ENCODE data around the gene DBT.
"Not testable (repeated sequence)": the region's sequence is repeated elsewhere in the genome, so short reads cannot be mapped to it uniquely, and the experiment has no call there.

Gene DBT

DNA sequence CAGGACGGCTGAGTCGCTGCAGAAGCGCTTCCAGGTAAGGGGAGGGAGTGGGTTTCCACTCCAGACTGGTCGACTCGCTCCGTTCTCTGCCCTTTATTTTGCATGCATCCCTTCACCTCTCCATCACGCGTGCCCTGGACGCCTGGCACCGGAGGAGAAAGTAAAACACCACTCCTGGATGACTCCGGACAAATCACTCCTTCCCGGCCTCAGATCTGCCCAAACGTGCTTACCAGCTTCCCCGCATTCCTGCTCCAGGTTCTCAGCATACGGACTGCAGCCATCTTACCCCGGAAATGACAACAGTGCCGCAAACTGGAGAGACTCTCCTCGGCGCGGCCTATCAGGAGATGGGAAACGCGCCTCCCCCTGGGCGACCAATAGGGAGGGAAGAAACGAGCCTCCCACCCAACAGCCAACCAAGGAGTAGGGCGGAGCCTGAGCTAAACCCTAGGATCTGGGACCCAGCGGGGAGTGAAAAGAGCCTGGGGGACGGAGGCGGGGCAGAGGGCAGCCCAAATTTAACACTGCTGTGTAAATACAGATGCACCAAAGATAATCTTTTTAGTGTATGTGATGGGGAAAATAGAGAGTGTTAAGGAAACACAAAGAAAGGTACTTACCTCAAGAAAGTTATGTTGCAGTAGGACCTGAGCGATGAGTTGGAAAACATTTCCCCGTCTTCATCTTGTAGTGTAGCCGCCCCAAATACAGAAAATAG lies at the start of gene DBT:
Gene DBT, minus strand, starts transcription at position 298 of the 721 bp plus-strand sequence. Its CDS starts 14 bp downstream, at position 284.
- peak; percentile 75 to 91 for DNase-seq (ENCODE audit: low read depth in 1 of 2, low spot score in 1 of 2)

DNA sequence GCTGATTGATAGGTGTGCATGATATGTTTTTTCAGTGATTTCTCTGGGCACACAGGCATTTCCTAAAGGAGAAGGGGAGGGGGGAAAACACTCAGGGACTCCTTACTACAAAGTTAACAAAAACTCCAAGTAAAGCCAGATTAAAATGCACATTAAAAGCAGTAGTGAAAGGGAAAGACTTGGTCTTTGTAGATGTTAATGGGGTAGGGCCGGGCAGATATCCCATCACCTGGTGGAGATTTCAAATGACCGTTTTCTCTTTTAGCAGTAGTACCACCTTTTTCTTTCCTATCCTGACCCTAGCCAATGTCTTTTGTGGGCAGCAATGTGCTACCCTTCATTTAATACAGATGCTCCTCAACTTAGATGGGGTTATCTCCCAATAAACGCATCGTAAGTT lies 48.9 kb upstream of the DBT start:
- no peak for DNase-seq (ENCODE audit: low read depth in 1 of 2, low spot score in 1 of 2)

DNA sequence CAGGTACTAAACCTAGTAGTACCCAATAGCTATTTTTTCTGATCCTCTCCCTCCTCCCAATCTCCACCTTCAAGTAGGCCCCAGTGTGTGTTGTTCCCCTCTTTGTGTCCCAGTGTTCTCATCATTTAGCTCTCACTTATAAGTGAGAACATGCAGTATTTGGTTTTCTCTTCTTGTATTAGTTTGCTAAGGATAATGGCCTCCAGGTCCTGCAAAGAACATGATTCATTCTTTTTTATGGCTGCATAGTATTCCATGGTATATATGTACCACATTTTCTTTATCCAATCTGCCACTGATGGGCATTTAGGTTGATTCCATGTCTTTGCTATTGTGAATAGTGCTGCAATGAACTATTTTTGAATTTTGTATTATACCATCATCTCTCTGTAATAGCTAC lies 47.4 kb upstream of the DBT start:
- not testable (repeated sequence) for DNase-seq (ENCODE audit: low read depth in 1 of 2, low spot score in 1 of 2)

DNA sequence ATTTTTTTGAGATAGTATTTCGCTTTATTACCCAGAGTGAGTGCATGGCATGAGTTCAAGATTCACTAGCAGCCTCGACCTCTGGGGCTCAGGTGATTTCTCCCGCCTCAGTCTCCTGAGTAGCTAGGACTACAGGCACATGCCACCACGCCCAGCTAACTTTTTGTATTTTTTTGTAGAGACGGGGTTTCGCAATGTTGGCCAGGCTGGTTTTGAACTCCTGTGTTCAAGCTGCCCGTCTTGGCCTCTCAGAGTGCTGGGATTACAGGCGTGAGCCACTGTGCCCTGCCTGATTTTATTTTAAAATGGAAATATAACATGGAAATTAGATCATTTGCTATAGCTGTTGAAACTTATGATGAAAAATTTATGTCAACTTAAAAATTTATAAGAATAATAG lies 46.5 kb upstream of the DBT start:
- DNase-seq (ENCODE audit: low read depth in 1 of 2, low spot score in 1 of 2): no peak

DNA sequence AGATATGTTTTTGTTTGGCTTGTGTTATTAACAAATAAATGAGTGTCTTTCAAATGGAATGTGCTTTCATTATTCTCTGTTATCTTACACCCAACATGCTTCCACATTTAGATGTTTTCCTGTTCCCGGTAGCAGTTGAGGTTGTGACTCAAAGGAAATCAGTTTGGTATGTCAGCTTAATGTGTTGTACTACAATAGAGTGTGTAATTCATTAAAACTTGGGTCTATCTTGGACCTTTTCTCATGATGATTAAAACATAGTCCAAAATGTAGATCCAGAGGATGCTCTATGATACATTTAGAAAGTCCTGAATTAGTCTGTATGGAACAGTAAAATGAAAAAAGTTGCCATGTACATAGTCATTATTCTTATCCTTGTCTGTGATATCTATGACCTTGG lies 43.1 kb upstream of the DBT start:
- no peak for DNase-seq (ENCODE audit: low read depth in 1 of 2, low spot score in 1 of 2)

DNA sequence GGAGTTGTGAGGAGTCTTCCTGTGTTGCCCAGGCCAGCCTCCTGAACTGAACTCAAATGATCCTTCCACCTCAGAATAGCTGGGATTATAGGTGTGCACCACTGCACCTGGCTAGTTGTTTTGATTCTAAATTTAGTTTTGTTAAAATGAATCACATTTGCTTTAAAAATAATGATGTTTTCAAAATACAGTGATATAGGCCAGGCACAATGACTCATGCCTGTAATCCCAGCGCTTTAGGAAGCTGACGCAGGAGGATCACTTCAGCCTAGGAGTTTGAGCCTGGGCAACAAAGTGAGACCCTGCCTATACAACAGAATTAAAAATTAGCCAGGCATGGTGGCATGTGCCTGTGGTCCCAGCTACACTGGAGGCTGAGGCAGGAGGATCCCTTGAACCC lies 40.7 kb upstream of the DBT start:
- DNase-seq (ENCODE audit: low read depth in 1 of 2, low spot score in 1 of 2): no peak

DNA sequence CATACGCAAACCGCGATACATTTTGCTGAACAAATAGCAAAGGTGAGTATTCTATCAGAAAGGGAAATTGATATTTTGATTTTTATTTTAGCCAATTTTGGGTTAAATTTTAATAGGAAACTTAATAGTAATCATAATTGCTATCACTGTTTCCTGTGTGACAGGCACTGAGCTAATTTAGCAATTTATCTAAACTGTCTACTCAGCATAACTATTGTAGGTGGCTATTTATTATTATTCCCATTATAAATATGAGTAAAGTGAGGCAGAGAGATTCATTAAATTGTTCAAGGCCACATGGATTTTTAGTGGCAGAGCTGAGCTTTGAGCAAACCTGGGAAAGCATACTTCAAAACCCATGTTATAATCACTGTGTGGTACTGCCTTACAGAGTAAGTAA lies 37.5 kb upstream of the DBT start:
- DNase-seq (ENCODE audit: low read depth in 1 of 2, low spot score in 1 of 2): no peak

DNA sequence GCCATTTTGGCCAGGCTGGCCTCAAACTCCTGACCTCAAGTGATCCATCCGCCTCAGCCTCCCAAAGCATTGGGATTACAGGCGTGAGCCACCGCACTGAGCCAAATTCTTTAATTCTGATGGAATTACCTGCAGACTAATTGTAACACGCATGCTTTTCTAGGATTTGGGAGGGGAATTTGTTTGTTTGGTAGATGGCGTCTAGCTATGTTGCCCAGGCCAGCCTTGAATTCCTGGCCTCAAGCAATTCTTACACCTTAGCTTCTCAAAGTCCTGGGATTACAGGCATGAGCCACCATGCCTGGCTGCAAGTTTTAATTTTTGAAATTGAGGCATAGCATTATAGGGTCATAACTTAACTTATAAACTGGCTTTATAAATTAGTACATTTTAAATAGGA lies 35.0 kb upstream of the DBT start:
- no peak for DNase-seq (ENCODE audit: low read depth in 1 of 2, low spot score in 1 of 2)

DNA sequence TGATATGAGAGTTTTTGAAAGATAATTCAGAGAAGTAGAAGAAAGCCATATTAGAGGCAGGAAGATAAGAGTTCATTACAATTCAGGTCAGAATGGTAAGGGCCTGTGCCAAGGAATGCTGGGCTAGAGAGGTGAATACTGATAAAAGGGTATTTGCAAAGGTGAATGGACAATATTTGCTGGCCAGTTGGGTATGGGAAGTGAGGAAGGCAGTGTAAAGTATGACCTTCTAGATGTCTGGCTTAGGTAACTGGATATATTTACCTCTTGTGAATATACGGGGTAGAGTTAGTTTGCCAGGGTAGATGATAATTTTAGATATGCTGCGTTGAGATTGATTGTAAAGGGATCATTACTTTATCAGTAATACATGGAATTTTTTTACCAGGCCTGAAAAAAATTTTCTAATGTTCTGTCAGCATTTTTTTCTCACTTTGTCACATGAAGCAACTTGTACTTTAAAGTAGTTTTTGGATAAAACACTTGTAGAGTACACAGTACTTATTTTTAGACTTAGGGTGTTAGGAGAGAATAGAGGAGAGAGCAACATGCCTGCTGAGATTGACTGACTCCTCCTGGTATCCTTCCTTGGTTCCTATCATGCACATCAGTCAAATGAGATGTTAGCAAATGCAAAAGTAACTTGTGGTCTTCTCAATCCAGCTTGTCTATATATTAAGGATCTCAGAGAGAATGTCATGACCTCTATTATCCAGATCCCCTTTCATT lies 30.5 kb upstream of the DBT start:
- no peak for DNase-seq (ENCODE audit: low read depth in 1 of 2, low spot score in 1 of 2)

DNA sequence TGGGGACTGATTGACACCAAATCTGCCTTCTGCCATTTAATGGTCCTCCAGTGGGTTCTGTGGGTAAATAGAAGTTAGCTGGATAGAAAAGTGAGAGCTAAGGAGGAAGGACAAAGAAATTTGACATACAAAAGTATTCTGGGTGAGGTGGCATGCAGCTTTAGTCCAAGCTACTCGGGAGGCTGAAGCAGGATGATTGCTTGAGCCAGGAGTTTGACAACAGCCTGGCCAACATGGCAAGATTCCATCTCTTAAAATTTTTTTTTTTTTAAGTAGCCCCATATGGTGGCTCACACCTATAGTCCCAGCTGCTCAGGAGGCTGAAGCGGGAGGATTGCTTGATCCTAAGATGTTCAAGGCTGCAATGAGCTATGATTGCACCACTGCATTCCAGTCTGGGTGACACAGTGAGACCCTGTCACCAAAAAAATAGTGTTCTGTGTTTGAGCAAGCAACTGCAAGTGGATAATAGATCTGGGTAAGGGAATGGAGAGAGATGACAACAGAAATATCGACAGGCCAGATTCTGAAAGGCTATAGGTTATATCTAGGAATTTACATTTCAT lies 29.8 kb upstream of the DBT start:
- DNase-seq (ENCODE audit: low read depth in 1 of 2, low spot score in 1 of 2): no peak

DNA sequence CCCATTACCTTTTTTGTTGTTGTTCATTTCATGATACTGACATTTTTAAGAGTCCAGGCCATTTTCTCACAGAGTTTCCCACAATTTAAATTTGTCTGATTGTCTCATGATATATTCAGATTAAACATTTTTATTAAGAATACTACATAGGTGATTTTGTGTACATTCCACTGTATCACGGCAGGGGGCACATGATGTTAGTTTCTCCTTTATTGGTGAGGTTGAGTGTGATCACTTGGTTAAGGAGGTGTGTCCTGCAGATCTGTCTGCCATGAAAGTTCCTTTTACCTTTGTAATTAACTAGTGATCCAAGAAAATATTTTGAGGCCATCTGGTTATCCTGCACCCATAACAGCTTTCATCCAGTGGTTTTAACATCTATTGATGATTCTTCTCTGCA lies 28.2 kb upstream of the DBT start:
- DNase-seq (ENCODE audit: low read depth in 1 of 2, low spot score in 1 of 2): no peak

DNA sequence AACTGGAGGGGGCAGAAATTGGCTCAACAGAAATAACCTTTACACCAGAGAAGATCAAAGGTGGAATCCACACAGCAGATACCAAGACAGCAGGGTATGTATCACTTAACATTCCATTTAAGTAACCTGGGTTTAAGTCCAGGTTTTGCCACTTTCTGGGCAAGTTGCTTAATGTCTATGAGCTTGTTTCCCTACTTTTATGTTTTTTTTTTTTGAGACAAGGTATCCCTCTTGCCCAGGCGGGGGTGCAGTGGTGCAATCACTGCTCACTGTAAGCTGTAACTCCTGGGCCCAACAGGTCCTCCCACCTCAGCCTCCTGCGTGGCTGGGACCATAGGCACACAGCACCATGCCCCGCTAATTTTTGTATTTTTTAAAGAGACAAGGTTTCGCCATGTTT lies 18.6 kb upstream of the DBT start:
- DNase-seq (ENCODE audit: low read depth in 1 of 2, low spot score in 1 of 2): no peak

DNA sequence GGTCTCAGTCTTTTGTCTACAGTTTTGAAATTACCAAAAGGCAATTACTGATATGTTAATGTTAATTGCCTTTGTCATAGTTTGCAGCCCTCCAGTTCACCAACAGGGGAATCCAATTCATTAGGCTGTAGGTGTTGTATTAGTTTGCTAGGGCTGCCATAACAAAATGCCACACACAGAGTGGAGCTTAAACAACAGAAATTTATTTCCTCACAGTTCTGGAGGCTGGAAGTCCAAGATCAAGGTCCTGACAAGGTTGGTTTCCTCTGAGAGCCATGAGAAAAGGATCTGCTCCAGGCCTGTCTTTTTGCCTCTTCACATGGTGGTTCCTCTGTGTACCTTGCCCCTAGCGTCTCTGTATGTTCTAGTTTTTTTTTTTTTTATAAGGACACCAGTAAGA lies 17.6 kb upstream of the DBT start:
- no peak for DNase-seq (ENCODE audit: low read depth in 1 of 2, low spot score in 1 of 2)

DNA sequence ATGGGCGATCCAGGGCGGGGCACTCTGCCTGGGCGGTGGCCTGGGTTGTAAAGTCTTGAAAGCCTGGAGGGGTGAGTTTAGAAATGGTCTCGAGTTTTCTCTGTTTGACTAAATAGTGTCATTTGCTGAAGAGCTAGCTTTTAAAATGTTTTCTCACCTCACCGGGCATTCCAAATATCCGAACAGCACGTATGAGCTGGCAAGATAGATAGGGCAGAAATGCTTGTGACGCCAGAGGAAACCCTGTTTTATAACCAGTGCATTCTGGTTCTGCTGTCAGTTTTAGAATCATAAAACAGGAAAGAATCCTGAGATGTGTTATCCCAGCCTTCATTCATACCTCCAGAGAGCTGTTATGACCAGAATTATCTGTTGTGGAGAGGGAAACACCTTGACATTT lies 17.1 kb upstream of the DBT start:
- DNase-seq (ENCODE audit: low read depth in 1 of 2, low spot score in 1 of 2): no peak

DNA sequence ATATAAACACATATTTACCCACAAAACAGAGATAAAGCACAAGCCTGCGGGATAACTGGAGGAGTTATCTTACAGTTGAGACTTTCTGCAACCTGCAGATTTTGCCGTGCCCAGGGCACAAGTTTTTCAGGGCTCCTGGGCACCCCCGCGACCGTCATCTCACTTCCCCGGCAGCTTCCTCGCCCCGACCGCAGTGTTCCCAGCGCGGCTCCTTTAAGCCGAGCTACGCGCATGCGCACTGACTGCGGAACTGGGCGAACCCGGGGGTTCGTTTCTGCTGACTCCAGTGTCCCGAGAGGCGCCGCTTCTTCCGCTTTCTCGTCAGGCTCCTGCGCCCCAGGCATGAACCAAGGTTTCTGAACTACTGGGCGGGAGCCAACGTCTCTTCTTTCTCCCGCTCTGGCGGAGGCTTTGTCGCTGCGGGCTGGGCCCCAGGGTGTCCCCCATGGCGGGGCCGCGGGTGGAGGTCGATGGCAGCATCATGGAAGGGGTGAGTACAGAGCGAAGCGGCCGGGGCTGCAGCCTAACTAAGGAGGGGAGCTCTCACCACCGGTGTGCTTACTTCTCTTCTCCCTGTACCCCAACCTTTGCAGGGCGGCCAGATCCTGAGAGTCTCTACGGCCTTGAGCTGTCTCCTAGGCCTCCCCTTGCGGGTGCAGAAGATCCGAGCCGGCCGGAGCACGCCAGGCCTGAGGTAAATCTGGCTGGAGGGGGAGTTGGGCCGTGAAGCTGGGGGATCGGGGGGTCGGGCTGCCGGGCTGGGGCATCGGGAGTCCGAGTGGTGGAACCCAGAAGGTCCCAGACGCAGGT lies 16.5 kb upstream of the DBT start, which contains the start of gene RTCA:
Gene RTCA, plus strand, starts transcription at position 286 of the 810 bp plus-strand sequence. Its CDS starts 160 bp downstream, at position 446.
- DNase-seq (ENCODE audit: low read depth in 1 of 2, low spot score in 1 of 2): peak; percentile 85 to 96

DNA sequence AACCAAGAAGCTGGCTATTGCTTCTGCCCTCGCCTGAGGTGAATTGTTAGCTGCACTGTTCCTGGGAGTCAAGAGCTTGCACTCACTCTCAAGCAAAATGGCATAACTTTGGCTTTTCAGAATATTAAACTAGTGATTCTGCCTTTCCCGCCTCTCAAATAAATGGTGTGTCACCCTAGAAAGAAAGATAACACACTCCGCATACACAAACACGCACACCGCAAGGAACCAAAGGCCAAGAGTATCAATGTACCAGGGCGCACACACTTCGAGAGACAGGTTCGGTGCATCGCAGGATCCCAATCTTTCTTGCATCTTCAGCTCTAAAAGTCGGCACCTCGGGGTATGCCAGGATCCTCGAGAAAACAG lies 15.9 kb upstream of the DBT start:
- DNase-seq (ENCODE audit: low read depth in 1 of 2, low spot score in 1 of 2): peak in 1 of 2 donors; percentile 11

DNA sequence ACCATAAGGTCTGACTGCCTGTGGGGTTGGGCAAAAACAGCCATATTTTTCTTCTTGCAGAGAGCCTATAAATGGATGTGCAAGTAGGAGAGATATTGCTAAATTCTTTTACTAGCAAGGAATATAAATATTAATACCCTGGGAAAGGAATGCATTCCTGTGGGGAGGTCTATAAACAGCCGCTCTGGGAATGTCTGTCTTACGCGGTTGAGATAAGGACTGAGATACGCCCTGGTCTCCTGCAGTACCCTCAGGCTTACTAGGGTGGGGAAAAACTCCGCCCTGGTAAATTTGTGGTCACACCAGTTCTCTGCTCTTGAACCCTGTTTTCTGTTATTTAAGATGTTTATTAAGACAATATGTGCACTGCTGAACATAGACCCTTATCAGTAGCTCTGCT lies 14.4 kb upstream of the DBT start:
- not testable (repeated sequence) for DNase-seq (ENCODE audit: low read depth in 1 of 2, low spot score in 1 of 2)

DNA sequence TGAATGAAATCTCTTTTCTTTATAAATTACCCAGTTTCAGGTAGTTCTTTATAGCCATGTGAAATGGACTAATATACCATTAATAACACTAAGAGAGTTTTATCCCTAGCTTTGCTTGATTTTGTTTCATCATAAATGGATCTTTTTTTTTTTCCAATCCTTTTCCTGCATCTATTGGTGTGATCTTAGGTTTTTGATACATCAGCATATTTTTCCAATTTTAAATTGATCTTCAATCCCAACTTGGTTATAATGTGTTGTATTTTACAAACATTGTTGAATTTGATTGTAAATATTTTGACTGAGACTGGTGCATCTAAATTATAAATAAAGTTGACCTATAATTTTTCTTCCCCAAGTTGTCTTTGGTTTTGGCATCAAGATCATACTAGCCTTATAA lies 12.1 kb upstream of the DBT start:
- DNase-seq (ENCODE audit: low read depth in 1 of 2, low spot score in 1 of 2): no peak

DNA sequence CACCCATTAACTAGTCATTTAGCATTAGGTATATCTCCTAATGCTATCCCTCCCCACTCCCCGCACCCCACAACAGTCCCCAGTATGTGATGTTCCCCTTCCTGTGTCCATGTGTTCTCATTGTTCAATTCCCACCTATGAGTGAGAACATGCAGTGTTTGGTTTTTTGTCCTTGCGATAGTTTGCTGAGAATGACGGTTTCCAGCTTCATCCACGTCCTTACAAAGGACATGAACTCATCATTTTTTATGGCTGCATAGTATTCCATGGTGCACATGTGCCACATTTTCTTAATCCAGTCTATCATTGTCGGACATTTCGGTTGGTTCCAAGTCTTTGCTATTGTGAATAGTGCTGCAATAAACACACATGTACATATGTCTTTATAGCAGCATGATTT lies 8.8 kb upstream of the DBT start:
- not testable (repeated sequence) for DNase-seq (ENCODE audit: low read depth in 1 of 2, low spot score in 1 of 2)

DNA sequence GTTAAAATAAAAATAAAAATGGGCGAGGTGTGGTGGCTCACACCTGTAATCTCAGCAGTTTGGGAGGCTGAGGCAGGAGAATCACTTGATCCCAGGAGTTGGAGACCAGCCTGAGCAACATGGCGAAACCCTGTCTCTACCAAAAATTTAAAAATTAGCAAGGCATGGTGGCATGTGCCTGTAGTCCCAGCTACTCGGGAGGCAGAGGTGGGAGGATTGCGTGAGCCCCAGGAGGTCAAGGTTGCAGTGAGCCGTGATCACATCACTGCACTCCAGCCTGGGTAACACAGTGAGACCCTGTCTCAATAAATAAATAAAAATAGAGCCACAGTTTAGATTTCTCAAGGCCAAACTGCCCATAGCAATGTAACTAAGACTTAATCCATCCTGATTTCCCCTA lies 6.6 kb upstream of the DBT start:
- DNase-seq (ENCODE audit: low read depth in 1 of 2, low spot score in 1 of 2): not testable (repeated sequence)

DNA sequence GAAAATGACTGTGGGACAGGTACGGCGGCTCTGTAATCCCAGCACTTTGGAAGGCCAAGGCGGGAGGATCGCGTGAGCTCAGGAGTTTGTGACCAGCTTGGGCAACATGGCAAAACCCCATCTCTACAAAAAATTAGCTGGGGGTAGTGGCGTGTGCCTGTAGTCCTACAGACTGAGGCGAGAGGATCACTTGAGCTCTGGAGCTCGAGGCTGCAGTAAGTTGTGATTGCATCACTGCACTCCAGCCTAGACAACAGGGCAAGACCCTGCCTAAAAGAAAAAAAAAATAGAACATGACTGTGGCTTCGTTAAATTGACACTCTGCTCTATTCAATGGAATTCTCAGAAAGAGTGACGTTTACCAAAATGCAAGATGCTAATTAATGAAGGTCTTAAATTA lies 3.9 kb upstream of the DBT start:
- no peak for DNase-seq (ENCODE audit: low read depth in 1 of 2, low spot score in 1 of 2)

DNA sequence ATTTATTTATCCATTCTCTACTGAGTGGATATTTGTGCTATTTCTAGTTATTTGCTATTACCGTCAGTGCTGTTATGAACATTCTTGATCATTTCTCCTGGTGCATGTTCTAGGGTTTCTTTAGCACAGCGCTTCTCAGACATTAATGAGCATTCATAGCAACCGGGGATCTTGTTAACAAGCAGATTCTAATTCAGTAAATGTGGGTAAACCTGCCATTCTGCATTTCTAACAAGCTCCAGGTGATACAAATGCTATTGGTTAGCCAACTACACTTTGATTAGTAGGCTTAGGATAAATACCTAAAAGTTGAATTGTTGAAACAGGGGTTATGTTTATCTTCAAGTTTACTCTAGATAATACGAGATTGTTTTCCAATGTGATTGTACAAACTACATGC lies 3.3 kb upstream of the DBT start:
- DNase-seq (ENCODE audit: low read depth in 1 of 2, low spot score in 1 of 2): no peak

Data from activated CD4-positive, alpha-beta T cell treated with anti-CD3 and anti-CD28 coated beads, Interleukin-2, amount 50 U/mL, for 24 hours (primary cell).